Left lung (tissue), 10 donors: ENCODE data around the gene LNX1. TPM values are rescaled to one million over a fixed set of nuclear protein-coding genes. Genes with fewer than 3 reads are reported as not detected.

ENCODE experiments used
- ATAC-seq: fragments of 200-7000 bp; cut with Tn5 transposase; one replicate; pipeline ENCODE4 v1.9.1; 2020; ENCODE audit warnings: moderate library complexity
- DNase-seq, 4 donors: peaks; one replicate each; pipeline ENCODE4 v3.0.0-alpha.2; 2013 to 2020
- H3K27ac ChIP-seq, 2 donors: fragments of 200-600 bp; sonication (generic) in 1 of 2; one replicate each; pipeline versions ENCODE4 v1.5.0 to v1.8.0; 2020 to 2021
- H3K27me3 ChIP-seq, 2 donors: fragments of 200-600 bp; sonication (generic) in 1 of 2; one replicate each; pipeline versions ENCODE4 v1.5.0 to v1.8.0; 2020 to 2021
- H3K36me3 ChIP-seq, 2 donors: fragments of 200-600 bp; sonication (generic) in 1 of 2; one replicate each; pipeline versions ENCODE4 v1.5.0 to v1.8.0; 2020 to 2021
- H3K4me1 ChIP-seq, 2 donors: fragments of 200-600 bp; one replicate each; pipeline ENCODE4 v1.8.0; 2021
- H3K4me3 ChIP-seq, 2 donors: fragments of 200-600 bp; sonication (generic) in 1 of 2; one replicate each; pipeline versions ENCODE4 v1.5.0 to v1.8.0; 2020 to 2021; ENCODE audit warnings: mild to moderate bottlenecking in 1 of 2
- H3K9me3 ChIP-seq, 2 donors: fragments of 200-600 bp; sonication (generic) in 1 of 2; one replicate each; pipeline versions ENCODE4 v1.5.0 to v1.8.0; 2020 to 2021
- intact Hi-C, 2 donors: fragments of 100-400 bp; cut with DNase I; formaldehyde crosslinking; loops; one replicate each; pipeline versions ENCODE4 v1.11.2 to v1.14.2; 2022
- polyA plus RNA-seq, 6 donors: library from polyadenylated mRNA; unstranded; fragments of 120-200 nt; gene quantifications; one replicate each; pipeline ENCODE4 v1.2.1, GENCODE V29; 2013; ENCODE audit not compliant: insufficient read length in 6 of 6
- total RNA-seq, 2 donors: library from RNA; stranded (reverse); fragmentation: NEBNext Ultra II Directional; extraction: Animal tissue kit (Norgen Biotek cat#: 25700); gene quantifications; one replicate each; pipeline ENCODE4 v1.2.1, GENCODE V29; 2021
- TF ChIP-seq, protein P1 (sequence below), 2 donors: fragments of 200-600 bp; sonication (generic) in 1 of 2; IDR thresholded peaks; one replicate each; pipeline versions ENCODE4 v1.5.0 to v1.8.0; 2021; ENCODE audit warnings: antibody characterized with exemption in 2 of 2
- donor health status: DM: no; HTN: yes; CAD: no.
- donor health status: DM: no; HTN: no; CAD: no.

Gene LNX1
- total and polyA plus RNA-seq, 8 donors: 2.5 to 4.4 (median 3.6) TPM

DNA sequence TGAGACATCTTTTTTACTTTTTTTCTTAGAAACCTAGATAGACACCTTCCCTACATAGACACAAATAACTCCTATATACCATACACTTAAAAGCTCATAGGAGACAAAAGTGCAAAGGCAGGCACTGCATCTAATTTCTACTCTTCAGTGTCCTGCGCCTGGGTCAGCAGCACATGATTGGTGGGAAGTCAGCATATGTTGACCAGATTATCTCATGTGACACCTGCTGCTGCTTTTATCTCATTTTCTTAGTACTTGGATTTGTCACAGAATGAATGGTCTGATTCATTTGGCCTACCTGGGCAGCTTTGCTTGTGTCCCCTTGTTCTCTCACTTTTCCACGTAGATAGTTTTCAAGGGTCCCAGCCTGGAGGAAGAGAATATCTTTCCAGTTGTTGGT lies 24.9 kb upstream of the LNX1 start:
- no peaks in the 10 kb centered on the region for H3K36me3 ChIP-seq
- intact Hi-C loops: no loop called here

DNA sequence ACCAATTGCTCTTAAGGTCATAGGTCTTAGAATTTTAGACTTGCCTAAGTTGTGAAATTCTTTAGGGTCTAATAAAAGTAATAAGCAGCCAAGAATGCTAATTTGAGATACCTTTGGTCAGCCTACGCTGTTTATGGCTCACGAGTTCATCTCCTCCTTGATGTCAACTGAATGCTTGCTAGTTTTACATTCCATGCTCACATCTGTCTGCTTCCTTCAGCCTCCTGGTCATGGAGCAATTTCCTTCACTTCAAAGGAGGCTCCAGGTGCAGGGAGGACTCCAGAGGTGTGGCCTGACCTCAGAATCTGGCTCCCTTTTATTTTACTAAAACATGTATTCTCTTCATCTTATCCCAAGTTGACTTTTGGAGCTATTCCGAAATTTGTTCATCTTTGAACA lies 23.3 kb upstream of the LNX1 start:
- intact Hi-C loops: no loop called here
- DNase-seq (no peak), ATAC-seq (no peak)
- Histone ChIP-seq H3K4me1 (no peaks in the 10 kb centered on the region), H3K27ac (no peak overlapping the region), H3K36me3 (no peaks in the 10 kb centered on the region), H3K9me3 (no peaks in the 10 kb centered on the region), H3K4me3 (no peak overlapping the region), H3K27me3 (no peaks in the 10 kb centered on the region)
- TF ChIP-seq, protein P1, sequence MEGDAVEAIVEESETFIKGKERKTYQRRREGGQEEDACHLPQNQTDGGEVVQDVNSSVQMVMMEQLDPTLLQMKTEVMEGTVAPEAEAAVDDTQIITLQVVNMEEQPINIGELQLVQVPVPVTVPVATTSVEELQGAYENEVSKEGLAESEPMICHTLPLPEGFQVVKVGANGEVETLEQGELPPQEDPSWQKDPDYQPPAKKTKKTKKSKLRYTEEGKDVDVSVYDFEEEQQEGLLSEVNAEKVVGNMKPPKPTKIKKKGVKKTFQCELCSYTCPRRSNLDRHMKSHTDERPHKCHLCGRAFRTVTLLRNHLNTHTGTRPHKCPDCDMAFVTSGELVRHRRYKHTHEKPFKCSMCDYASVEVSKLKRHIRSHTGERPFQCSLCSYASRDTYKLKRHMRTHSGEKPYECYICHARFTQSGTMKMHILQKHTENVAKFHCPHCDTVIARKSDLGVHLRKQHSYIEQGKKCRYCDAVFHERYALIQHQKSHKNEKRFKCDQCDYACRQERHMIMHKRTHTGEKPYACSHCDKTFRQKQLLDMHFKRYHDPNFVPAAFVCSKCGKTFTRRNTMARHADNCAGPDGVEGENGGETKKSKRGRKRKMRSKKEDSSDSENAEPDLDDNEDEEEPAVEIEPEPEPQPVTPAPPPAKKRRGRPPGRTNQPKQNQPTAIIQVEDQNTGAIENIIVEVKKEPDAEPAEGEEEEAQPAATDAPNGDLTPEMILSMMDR (IDR thresholded peaks at IDR 0.05): no peak

More for the DNA sequence above, 24.9 kb upstream of the LNX1 start:
- no peaks in the 10 kb centered on the region for H3K4me1 ChIP-seq
- no peaks in the 10 kb centered on the region for H3K9me3 ChIP-seq
- no peak overlapping the region for H3K27ac ChIP-seq
- ATAC-seq (no peak), DNase-seq (no peak)
- H3K27me3 ChIP-seq: no peaks in the 10 kb centered on the region
- H3K4me3 ChIP-seq: no peak overlapping the region
- TF ChIP-seq, protein P1 (IDR thresholded peaks at IDR 0.05): no peak

DNA sequence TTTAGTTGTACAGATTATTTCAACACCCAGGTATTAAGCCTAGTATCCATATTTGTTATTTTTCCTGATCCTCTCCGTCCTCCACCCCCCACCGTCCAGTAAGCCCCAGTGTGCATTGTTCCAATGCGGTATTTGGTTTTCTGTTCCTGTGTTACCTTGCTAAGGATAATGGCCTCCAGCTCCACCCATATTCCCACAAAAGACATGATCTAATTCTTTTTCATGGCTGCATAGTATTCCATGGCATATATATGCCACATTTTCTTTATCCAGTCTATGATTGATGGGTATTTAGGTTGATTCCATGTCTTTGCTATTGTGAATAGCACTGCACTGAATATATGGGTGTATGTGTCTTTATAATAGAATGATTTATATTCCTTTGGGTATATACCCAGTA lies 22.1 kb upstream of the LNX1 start:
- H3K4me3 ChIP-seq: no peak overlapping the region
- no peak for ATAC-seq
- TF ChIP-seq, protein P1 (IDR thresholded peaks at IDR 0.05): no peak
- no peaks in the 10 kb centered on the region for H3K36me3 ChIP-seq
- H3K9me3 ChIP-seq: peaks cover 0 to under 1% of the 10 kb centered on the region in 2 donors
- H3K4me1 ChIP-seq: no peaks in the 10 kb centered on the region
- intact Hi-C loops: no loop called here
- DNase-seq: no peak
- no peaks in the 10 kb centered on the region for H3K27me3 ChIP-seq
- no peak overlapping the region for H3K27ac ChIP-seq

DNA sequence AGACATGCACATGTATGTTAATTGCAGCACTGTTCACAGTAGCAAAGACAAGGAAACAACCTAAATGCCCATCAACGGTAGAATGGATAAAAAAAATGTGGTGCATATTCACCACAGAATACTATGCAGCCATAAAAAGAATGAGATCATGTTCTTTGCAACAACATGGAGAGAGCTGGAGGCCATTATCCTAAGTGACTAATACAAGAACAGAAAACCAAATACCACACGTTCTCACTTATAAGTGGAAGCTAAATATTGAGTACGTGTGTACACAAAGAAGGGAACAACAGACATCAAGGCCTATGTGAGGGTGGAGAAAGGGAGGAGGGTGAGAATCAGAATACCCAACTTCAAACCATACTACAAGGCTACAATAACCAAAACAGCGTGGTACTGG lies 17.4 kb upstream of the LNX1 start:
- intact Hi-C loops: no loop called here
- no peak for ATAC-seq
- Histone ChIP-seq H3K27ac (no peak overlapping the region), H3K9me3 (peaks cover 0 to 2% of the 10 kb centered on the region in 2 donors), H3K36me3 (no peaks in the 10 kb centered on the region), H3K4me1 (no peaks in the 10 kb centered on the region), H3K4me3 (no peak overlapping the region), H3K27me3 (no peaks in the 10 kb centered on the region)
- DNase-seq: no peak
- TF ChIP-seq, protein P1 (IDR thresholded peaks at IDR 0.05): no peak

DNA sequence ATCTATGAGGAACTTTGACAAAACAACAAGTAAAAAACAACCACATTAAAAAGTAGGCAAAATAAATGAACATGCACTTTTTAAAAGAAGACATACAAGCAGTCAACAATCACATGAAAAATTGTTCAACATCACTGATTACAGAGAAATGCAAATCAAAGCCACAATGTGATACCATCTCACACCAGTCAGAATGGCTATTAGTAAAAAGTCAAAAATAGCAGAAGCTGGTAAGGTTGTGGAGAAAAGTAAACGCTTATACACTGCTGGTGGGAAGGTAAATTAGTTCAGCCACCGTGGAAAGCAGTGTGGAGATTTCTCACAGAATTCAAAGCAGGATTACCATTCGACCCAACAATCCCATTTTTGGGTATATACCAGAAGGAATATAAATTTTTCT lies 17.0 kb upstream of the LNX1 start:
- Histone ChIP-seq H3K27ac (no peak overlapping the region), H3K4me3 (no peak overlapping the region), H3K36me3 (no peaks in the 10 kb centered on the region), H3K27me3 (no peaks in the 10 kb centered on the region), H3K9me3 (peaks cover 0 to 2% of the 10 kb centered on the region in 2 donors), H3K4me1 (no peaks in the 10 kb centered on the region)
- ATAC-seq (no peak), DNase-seq (no peak)
- TF ChIP-seq, protein P1 (IDR thresholded peaks at IDR 0.05): no peak
- intact Hi-C loops: no loop called here
